ENCODE results near the gene TNNC1.

- no peak for TF ChIP-seq TOX (CRISPR knock-in tag; IDR thresholded peaks at IDR 0.05; ENCODE audit: borderline replicate concordance)
- TF ChIP-seq CREB5 (CRISPR knock-in tag; IDR thresholded peaks at IDR 0.05; ENCODE audit: low read depth): no peak
- no peak for TF ChIP-seq CSRNP3 (CRISPR knock-in tag; IDR thresholded peaks at IDR 0.05)
Observed at GRCh38 chr3:52472239-52473000, 18.6 kb upstream of the TNNC1 start.
